Measurements from ENCODE around the gene DUSP23. TPM values are rescaled to one million over a fixed set of nuclear protein-coding genes. Genes with fewer than 3 reads are reported as not detected.

The DUSP23 gene
- total and polyA plus RNA-seq, 9 donors: 5.2 to 12.1 (median 8.0) TPM

DNA sequence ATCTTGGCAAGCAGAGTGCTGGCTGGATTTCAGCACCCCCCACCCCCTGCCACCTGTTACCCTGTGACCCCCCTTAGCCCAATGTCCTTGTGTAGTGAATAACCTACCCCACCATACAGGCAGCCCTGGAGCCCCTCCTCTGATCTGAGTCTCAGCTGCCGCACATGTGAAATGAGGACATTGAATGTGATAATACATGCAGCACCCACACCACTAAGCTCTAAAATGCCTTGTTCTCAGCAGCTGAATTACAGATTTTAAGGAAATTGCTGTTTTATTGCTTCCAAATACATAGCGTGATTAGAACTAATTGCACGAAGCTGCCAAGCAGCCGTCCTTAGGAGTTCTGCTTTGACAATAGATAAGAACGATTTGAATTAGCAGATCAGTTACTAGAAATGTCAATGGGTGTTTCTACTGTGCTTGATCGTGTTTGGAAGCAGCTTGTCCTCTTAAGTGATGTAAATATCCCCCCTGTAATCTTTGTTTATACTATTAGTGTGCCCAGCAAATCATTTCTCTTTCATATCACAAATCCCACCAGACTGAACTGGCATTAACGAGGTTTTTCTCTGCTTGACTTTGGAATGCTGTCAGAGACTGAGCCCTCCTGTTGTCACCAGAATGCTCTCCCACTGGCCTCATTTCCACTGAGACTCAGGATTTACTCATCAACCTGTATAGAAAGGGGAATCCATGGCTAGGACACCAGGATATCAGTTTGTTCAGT is 50.8 kb downstream of the DUSP23 start:
- Histone ChIP-seq H3K36me3 (ENCODE audit: control insufficient read depth, insufficient read depth, low read length) (no peaks in the 10 kb centered on the region), H3K27ac (ENCODE audit: low read length) (no peak overlapping the region), H3K4me1 (ENCODE audit: control insufficient read depth, insufficient read depth, low read length) (peaks cover 33% of the 10 kb centered on the region), H3K27me3 (ENCODE audit: control insufficient read depth, insufficient read depth, low read length) (peaks cover 2% of the 10 kb centered on the region), H3K9me3 (replicated peaks; ENCODE audit: control insufficient read depth, low read depth, low read length) (no peaks in the 10 kb centered on the region), H3K4me3 (ENCODE audit: low read length) (no peak overlapping the region)
- 21% methylated on average over 4 of the region's 7 CpGs for WGBS (ENCODE audit: insufficient coverage)
- DNase-seq: peak; percentile 18

Other genes starting within 250 kb of the DUSP23 start
- gene OR10J5, start 245.0 kb upstream of the DUSP23 start, total RNA-seq: not detected
- gene OR10J5, start 245.0 kb upstream of the DUSP23 start, polyA plus RNA-seq (ENCODE audit: insufficient read depth in 1 of 8, insufficient read length in 8 of 8, low replicate concordance in 1 of 8): not detected
- not detected for gene APCS, start 193.1 kb upstream of the DUSP23 start, total RNA-seq
- not detected for gene APCS, start 193.1 kb upstream of the DUSP23 start, polyA plus RNA-seq (ENCODE audit: insufficient read depth in 1 of 8, insufficient read length in 8 of 8, low replicate concordance in 1 of 8)
- gene CRP, start 66.4 kb upstream of the DUSP23 start, total RNA-seq: not detected
- gene CRP, start 66.4 kb upstream of the DUSP23 start, polyA plus RNA-seq (ENCODE audit: insufficient read depth in 1 of 8, insufficient read length in 8 of 8, low replicate concordance in 1 of 8): not detected
- gene FCRL6, start 21.4 kb downstream of the DUSP23 start, total RNA-seq: not detected
- under 1 TPM in 4 of 8 donors, not detected in 4; 0.08 to 0.17 (median 0.11) TPM for gene FCRL6, start 21.4 kb downstream of the DUSP23 start, polyA plus RNA-seq (ENCODE audit: insufficient read depth in 1 of 8, insufficient read length in 8 of 8, low replicate concordance in 1 of 8)
- 0.27 TPM for gene SLAMF8, start 45.9 kb downstream of the DUSP23 start, total RNA-seq
- 1 to 10 TPM in 1 of 8 donors, under 1 TPM in 7; 0.19 to 1.5 (median 0.46) TPM for gene SLAMF8, start 45.9 kb downstream of the DUSP23 start, polyA plus RNA-seq (ENCODE audit: insufficient read depth in 1 of 8, insufficient read length in 8 of 8, low replicate concordance in 1 of 8)
- gene VSIG8, start 81.7 kb downstream of the DUSP23 start, total RNA-seq: not detected
- not detected for gene VSIG8, start 81.7 kb downstream of the DUSP23 start, polyA plus RNA-seq (ENCODE audit: insufficient read depth in 1 of 8, insufficient read length in 8 of 8, low replicate concordance in 1 of 8)
- 0.22 TPM for gene CFAP45, start 119.2 kb downstream of the DUSP23 start, total RNA-seq
- gene CFAP45, start 119.2 kb downstream of the DUSP23 start, polyA plus RNA-seq (ENCODE audit: insufficient read depth in 1 of 8, insufficient read length in 8 of 8, low replicate concordance in 1 of 8): under 1 TPM; 0.18 to 0.54 (median 0.44) TPM
- 84.2 TPM for gene TAGLN2, start 144.5 kb downstream of the DUSP23 start, total RNA-seq
- 100 to 1,000 TPM; 167 to 251 (median 202) TPM for gene TAGLN2, start 144.5 kb downstream of the DUSP23 start, polyA plus RNA-seq (ENCODE audit: insufficient read depth in 1 of 8, insufficient read length in 8 of 8, low replicate concordance in 1 of 8)
- gene IGSF9, start 164.7 kb downstream of the DUSP23 start, total RNA-seq: 0.13 TPM
- 1 to 10 TPM in 3 of 8 donors, under 1 TPM in 5; 0.29 to 5.9 (median 0.73) TPM for gene IGSF9, start 164.7 kb downstream of the DUSP23 start, polyA plus RNA-seq (ENCODE audit: insufficient read depth in 1 of 8, insufficient read length in 8 of 8, low replicate concordance in 1 of 8)
- not detected for gene SLAMF9, start 173.3 kb downstream of the DUSP23 start, total RNA-seq
- not detected for gene SLAMF9, start 173.3 kb downstream of the DUSP23 start, polyA plus RNA-seq (ENCODE audit: insufficient read depth in 1 of 8, insufficient read length in 8 of 8, low replicate concordance in 1 of 8)

Measured in muscle of leg (tissue), 11 donors.